ENCODE data around the gene PDE3A. TPM values are rescaled to one million over a fixed set of nuclear protein-coding genes. Genes with fewer than 3 reads are reported as not detected.

PDE3A gene
- total RNA-seq, 2 experiments from 2014 or later: not detected

- DNase-seq: no peak
- peaks cover 4% of the 10 kb centered on the region for H3K4me1 Mint-ChIP-seq (ENCODE audit: low read depth)
- POLR2A ChIA-PET: no interaction called here
- peaks cover 3% of the 10 kb centered on the region for H3K9me3 Mint-ChIP-seq
- CTCF ChIA-PET: no interaction called here
- no peak overlapping the region for H3K4me3 Mint-ChIP-seq
- intact Hi-C loops (cut with micrococcal nuclease): no loop called here
- H3K27ac Mint-ChIP-seq: no peak overlapping the region
- H3K27me3 Mint-ChIP-seq: no peaks in the 10 kb centered on the region
- H3K36me3 Mint-ChIP-seq: no peaks in the 10 kb centered on the region
Measured at GRCh38 chr12:20493934-20494333, 125.6 kb downstream of the PDE3A start.

- ChIA-PET POLR2A (no interaction called here), CTCF (no interaction called here)
- DNase-seq: no peak
- peaks cover 3% of the 10 kb centered on the region for H3K9me3 Mint-ChIP-seq
- H3K36me3 Mint-ChIP-seq: no peaks in the 10 kb centered on the region
- peaks cover 4% of the 10 kb centered on the region for H3K4me1 Mint-ChIP-seq (ENCODE audit: low read depth)
- H3K27ac Mint-ChIP-seq: no peak overlapping the region
- intact Hi-C loops (cut with micrococcal nuclease): no loop called here
- no peaks in the 10 kb centered on the region for H3K27me3 Mint-ChIP-seq
- H3K4me3 Mint-ChIP-seq: no peak overlapping the region
Measured at GRCh38 chr12:20494851-20495250, 126.5 kb downstream of the PDE3A start.

- DNase-seq: no peak
- intact Hi-C loops (cut with micrococcal nuclease): no loop called here
- H3K4me1 Mint-ChIP-seq (ENCODE audit: low read depth): peaks cover 4% of the 10 kb centered on the region
- peaks cover 3% of the 10 kb centered on the region for H3K9me3 Mint-ChIP-seq
- no peak overlapping the region for H3K4me3 Mint-ChIP-seq
- no peaks in the 10 kb centered on the region for H3K27me3 Mint-ChIP-seq
- CTCF ChIA-PET: no interaction called here
- POLR2A ChIA-PET: no interaction called here
- no peak overlapping the region for H3K27ac Mint-ChIP-seq
- no peaks in the 10 kb centered on the region for H3K36me3 Mint-ChIP-seq
Measured at GRCh38 chr12:20495997-20496396, 127.7 kb downstream of the PDE3A start.

- no peak overlapping the region for H3K4me3 Mint-ChIP-seq
- ChIA-PET CTCF (no interaction called here), POLR2A (no interaction called here)
- no peaks in the 10 kb centered on the region for H3K36me3 Mint-ChIP-seq
- H3K27ac Mint-ChIP-seq: no peak overlapping the region
- intact Hi-C loops (cut with micrococcal nuclease): no loop called here
- no peaks in the 10 kb centered on the region for H3K9me3 Mint-ChIP-seq
- no peak for DNase-seq
- no peaks in the 10 kb centered on the region for H3K4me1 Mint-ChIP-seq (ENCODE audit: low read depth)
- no peaks in the 10 kb centered on the region for H3K27me3 Mint-ChIP-seq
Measured at GRCh38 chr12:20497707-20498106, 129.4 kb downstream of the PDE3A start.

- intact Hi-C loops (cut with micrococcal nuclease): no loop called here
- Mint-ChIP-seq H3K4me1 (ENCODE audit: low read depth) (no peaks in the 10 kb centered on the region), H3K27ac (no peak overlapping the region), H3K36me3 (no peaks in the 10 kb centered on the region), H3K27me3 (no peaks in the 10 kb centered on the region), H3K4me3 (no peak overlapping the region), H3K9me3 (no peaks in the 10 kb centered on the region)
- ChIA-PET POLR2A (no interaction called here), CTCF (no interaction called here)
- DNase-seq: no peak
Measured at GRCh38 chr12:20501958-20502357, 133.6 kb downstream of the PDE3A start.

GRCh38 chr12:20503858-20504257 lies 135.5 kb downstream of the PDE3A start:
- intact Hi-C loops (cut with micrococcal nuclease): no loop called here
- no peak for DNase-seq
- H3K4me3 Mint-ChIP-seq: no peak overlapping the region
- no peaks in the 10 kb centered on the region for H3K36me3 Mint-ChIP-seq
- ChIA-PET POLR2A (no interaction called here), CTCF (no interaction called here)
- H3K9me3 Mint-ChIP-seq: no peaks in the 10 kb centered on the region
- H3K4me1 Mint-ChIP-seq (ENCODE audit: low read depth): no peaks in the 10 kb centered on the region
- H3K27me3 Mint-ChIP-seq: no peaks in the 10 kb centered on the region
- H3K27ac Mint-ChIP-seq: no peak overlapping the region

- H3K9me3 Mint-ChIP-seq: no peaks in the 10 kb centered on the region
- no peaks in the 10 kb centered on the region for H3K4me1 Mint-ChIP-seq (ENCODE audit: low read depth)
- H3K27ac Mint-ChIP-seq: no peak overlapping the region
- H3K36me3 Mint-ChIP-seq: no peaks in the 10 kb centered on the region
- POLR2A ChIA-PET: no interaction called here
- intact Hi-C loops (cut with micrococcal nuclease): no loop called here
- no peak for DNase-seq
- CTCF ChIA-PET: no interaction called here
- no peak overlapping the region for H3K4me3 Mint-ChIP-seq
- no peaks in the 10 kb centered on the region for H3K27me3 Mint-ChIP-seq
Measured at GRCh38 chr12:20505056-20505455, 136.7 kb downstream of the PDE3A start.

GRCh38 chr12:20507056-20507455 lies 138.7 kb downstream of the PDE3A start:
- H3K27me3 Mint-ChIP-seq: no peaks in the 10 kb centered on the region
- no peaks in the 10 kb centered on the region for H3K4me1 Mint-ChIP-seq (ENCODE audit: low read depth)
- no peaks in the 10 kb centered on the region for H3K36me3 Mint-ChIP-seq
- ChIA-PET POLR2A (no interaction called here), CTCF (no interaction called here)
- H3K27ac Mint-ChIP-seq: no peak overlapping the region
- no peaks in the 10 kb centered on the region for H3K9me3 Mint-ChIP-seq
- no peak overlapping the region for H3K4me3 Mint-ChIP-seq
- DNase-seq: no peak
- intact Hi-C loops (cut with micrococcal nuclease): no loop called here

GRCh38 chr12:20507711-20508110 lies 139.4 kb downstream of the PDE3A start:
- Mint-ChIP-seq H3K4me3 (no peak overlapping the region), H3K4me1 (ENCODE audit: low read depth) (no peaks in the 10 kb centered on the region), H3K9me3 (no peaks in the 10 kb centered on the region), H3K27me3 (no peaks in the 10 kb centered on the region), H3K27ac (no peak overlapping the region), H3K36me3 (no peaks in the 10 kb centered on the region)
- intact Hi-C loops (cut with micrococcal nuclease): no loop called here
- DNase-seq: no peak
- POLR2A ChIA-PET: no interaction called here
- CTCF ChIA-PET: interaction anchor here (0.6 kb wide), 1 partner anchor 30 kb away, joined by 3 read pairs; no protein-coding TSS in a partner anchor

- Mint-ChIP-seq H3K9me3 (no peaks in the 10 kb centered on the region), H3K36me3 (no peaks in the 10 kb centered on the region), H3K4me1 (ENCODE audit: low read depth) (no peaks in the 10 kb centered on the region), H3K4me3 (no peak overlapping the region), H3K27ac (no peak overlapping the region), H3K27me3 (no peaks in the 10 kb centered on the region)
- no peak for DNase-seq
- intact Hi-C loops (cut with micrococcal nuclease): no loop called here
- POLR2A ChIA-PET: no interaction called here
- CTCF ChIA-PET: interaction anchor here (0.5 to 0.6 kb wide), 2 partner anchors 29 to 40 kb away, joined by 3 read pairs; no protein-coding TSS in a partner anchor
Measured at GRCh38 chr12:20508359-20508758, 140.0 kb downstream of the PDE3A start.

GRCh38 chr12:20508962-20509361 lies 140.6 kb downstream of the PDE3A start:
- no peaks in the 10 kb centered on the region for H3K4me1 Mint-ChIP-seq (ENCODE audit: low read depth)
- no peak for DNase-seq
- CTCF ChIA-PET: interaction anchor here (0.5 kb wide), 1 partner anchor 41 kb away, joined by 3 read pairs; no protein-coding TSS in a partner anchor
- no peaks in the 10 kb centered on the region for H3K9me3 Mint-ChIP-seq
- no peaks in the 10 kb centered on the region for H3K36me3 Mint-ChIP-seq
- intact Hi-C loops (cut with micrococcal nuclease): no loop called here
- H3K27me3 Mint-ChIP-seq: no peaks in the 10 kb centered on the region
- H3K4me3 Mint-ChIP-seq: no peak overlapping the region
- POLR2A ChIA-PET: no interaction called here
- H3K27ac Mint-ChIP-seq: no peak overlapping the region

GRCh38 chr12:20510811-20511210 lies 142.5 kb downstream of the PDE3A start:
- no peaks in the 10 kb centered on the region for H3K4me1 Mint-ChIP-seq (ENCODE audit: low read depth)
- DNase-seq: no peak
- no peak overlapping the region for H3K27ac Mint-ChIP-seq
- no peaks in the 10 kb centered on the region for H3K36me3 Mint-ChIP-seq
- no peaks in the 10 kb centered on the region for H3K27me3 Mint-ChIP-seq
- ChIA-PET POLR2A (no interaction called here), CTCF (no interaction called here)
- H3K9me3 Mint-ChIP-seq: no peaks in the 10 kb centered on the region
- intact Hi-C loops (cut with micrococcal nuclease): no loop called here
- H3K4me3 Mint-ChIP-seq: no peak overlapping the region

GRCh38 chr12:20513189-20513588 lies 144.9 kb downstream of the PDE3A start:
- Mint-ChIP-seq H3K27me3 (no peaks in the 10 kb centered on the region), H3K27ac (no peak overlapping the region), H3K9me3 (no peaks in the 10 kb centered on the region), H3K4me3 (no peak overlapping the region), H3K36me3 (no peaks in the 10 kb centered on the region), H3K4me1 (ENCODE audit: low read depth) (no peaks in the 10 kb centered on the region)
- ChIA-PET CTCF (no interaction called here), POLR2A (no interaction called here)
- intact Hi-C loops (cut with micrococcal nuclease): no loop called here
- no peak for DNase-seq

GRCh38 chr12:20514598-20514997 lies 146.3 kb downstream of the PDE3A start:
- Mint-ChIP-seq H3K9me3 (no peaks in the 10 kb centered on the region), H3K27me3 (no peaks in the 10 kb centered on the region), H3K36me3 (no peaks in the 10 kb centered on the region), H3K4me1 (ENCODE audit: low read depth) (no peaks in the 10 kb centered on the region), H3K4me3 (no peak overlapping the region), H3K27ac (no peak overlapping the region)
- CTCF ChIA-PET: no interaction called here
- DNase-seq: no peak
- POLR2A ChIA-PET: no interaction called here
- intact Hi-C loops (cut with micrococcal nuclease): no loop called here
